ENCODE measurements around the gene USP36. TPM values are rescaled to one million over a fixed set of nuclear protein-coding genes. Genes with fewer than 3 reads are reported as not detected.

USP36 gene
- total RNA-seq, 1 donor from 2014 or later: 58.6 TPM

GRCh38 chr17:78793415-78793814 lies 47.2 kb downstream of the USP36 start:
- ATAC-seq (no peak), DNase-seq (peak; percentile 42)
- H3K4me1 ChIP-seq: peaks cover 52% of the 10 kb centered on the region
- peaks cover 52% of the 10 kb centered on the region for H3K36me3 ChIP-seq
- intact Hi-C loops (cut with DNase I): no loop called here
- no peak for TF ChIP-seq CTCF (IDR thresholded peaks at IDR 0.05)
- H3K27ac ChIP-seq: no peak overlapping the region
- no peaks in the 10 kb centered on the region for H3K9me3 ChIP-seq
- no peak overlapping the region for H3K4me3 ChIP-seq
- no peaks in the 10 kb centered on the region for H3K27me3 ChIP-seq (ENCODE audit: low read depth)

GRCh38 chr17:78791840-78792709 lies 48.5 kb downstream of the USP36 start:
- H3K36me3 ChIP-seq: peaks cover 42% of the 10 kb centered on the region
- TF ChIP-seq CTCF (IDR thresholded peaks at IDR 0.05): no peak
- DNase-seq: peak; percentile 28
- H3K27me3 ChIP-seq (ENCODE audit: low read depth): no peaks in the 10 kb centered on the region
- H3K4me3 ChIP-seq: no peak overlapping the region
- H3K4me1 ChIP-seq: peaks cover 45% of the 10 kb centered on the region
- peak overlapping the region; percentile 80 for H3K27ac ChIP-seq
- no peaks in the 10 kb centered on the region for H3K9me3 ChIP-seq
- ATAC-seq: no peak
- intact Hi-C loops (cut with DNase I): no loop called here

- ATAC-seq: peak; percentile 46 to 62
- H3K9me3 ChIP-seq: no peaks in the 10 kb centered on the region
- no peak for TF ChIP-seq CTCF (IDR thresholded peaks at IDR 0.05)
- peaks cover 30% of the 10 kb centered on the region for H3K4me1 ChIP-seq
- peak; percentile 45 for DNase-seq
- H3K27me3 ChIP-seq (ENCODE audit: low read depth): no peaks in the 10 kb centered on the region
- H3K36me3 ChIP-seq: peaks cover 27% of the 10 kb centered on the region
- H3K27ac ChIP-seq: peak overlapping the region; percentile 80
- H3K4me3 ChIP-seq: no peak overlapping the region
- intact Hi-C loops (cut with DNase I): no loop called here
Measured at GRCh38 chr17:78790552-78790951, 50.1 kb downstream of the USP36 start.

GRCh38 chr17:78789663-78790181 lies 50.9 kb downstream of the USP36 start:
- peaks cover 32% of the 10 kb centered on the region for H3K4me1 ChIP-seq
- H3K36me3 ChIP-seq: peaks cover 18% of the 10 kb centered on the region
- H3K27me3 ChIP-seq (ENCODE audit: low read depth): no peaks in the 10 kb centered on the region
- ATAC-seq (peak; percentile 58 to 64), DNase-seq (peak; percentile 87)
- H3K4me3 ChIP-seq: peak overlapping the region; percentile 16
- peak overlapping the region; percentile 80 for H3K27ac ChIP-seq
- no peaks in the 10 kb centered on the region for H3K9me3 ChIP-seq
- no peak for TF ChIP-seq CTCF (IDR thresholded peaks at IDR 0.05)
- intact Hi-C loops (cut with DNase I): no loop called here

- Histone ChIP-seq H3K27me3 (ENCODE audit: low read depth) (no peaks in the 10 kb centered on the region), H3K4me3 (peak overlapping the region; percentile 16), H3K27ac (peak overlapping the region; percentile 80), H3K4me1 (peaks cover 37% of the 10 kb centered on the region), H3K36me3 (peaks cover 13% of the 10 kb centered on the region), H3K9me3 (no peaks in the 10 kb centered on the region)
- peak; percentile 39 to 41 for ATAC-seq
- intact Hi-C loops (cut with DNase I): no loop called here
- no peak for DNase-seq
- no peak for TF ChIP-seq CTCF (IDR thresholded peaks at IDR 0.05)
Measured at GRCh38 chr17:78789149-78789662, 51.4 kb downstream of the USP36 start.

Data from lower lobe of right lung (tissue), 2 donors.